OCI-LY7 (cell line): ENCODE data around the gene RNF208. TPM values are rescaled to one million over a fixed set of nuclear protein-coding genes. Genes with fewer than 3 reads are reported as not detected.

ENCODE experiments used
- BruUV-seq: library from RNA; stranded (reverse); fragments of 400-500 nt; replicated peaks from 2 replicates; lab custom pipeline; 2021; lab: Mats Ljungman, UMichigan
- CTCF ChIA-PET: fragments of 300-600 bp; sonication (Branson Sonifier 250); formaldehyde crosslinking; loops from one replicate; lab custom pipeline; 2022; ENCODE audit warnings: antibody characterized with exemption; ENCODE audit not compliant: unreplicated experiment; lab: Charles Lee
- POLR2A ChIA-PET: fragments of 300-600 bp; sonication (Branson Sonifier 250); formaldehyde crosslinking; loops from one replicate; lab custom pipeline; 2022; ENCODE audit warnings: antibody characterized with exemption; lab: Charles Lee
- DNase-seq: peaks from one replicate; pipeline ENCODE4 v3.0.0-alpha.2; 2015; ENCODE audit warnings: low spot score
- H2AFZ ChIP-seq: fragments of 200-600 bp; sonication (generic), shearing (Covaris generic); 2 replicates; pipeline ENCODE4 v1.6.1; 2014; ENCODE audit warnings: mild to moderate bottlenecking, antibody characterized with exemption, low read length, moderate library complexity
- H3K27ac ChIP-seq: fragments of 200-600 bp; sonication (generic); 2 replicates; pipeline ENCODE4 v1.5.1; 2014; ENCODE audit warnings: mixed run types, low read depth, mild to moderate bottlenecking, moderate library complexity, low read length, inconsistent platforms; ENCODE audit not compliant: poor library complexity, severe bottlenecking
- H3K36me3 ChIP-seq: fragments of 200-600 bp; sonication (generic); 2 replicates; pipeline ENCODE4 v1.6.1; 2014; ENCODE audit warnings: mild to moderate bottlenecking, antibody characterized with exemption, low read length, moderate library complexity, mixed read lengths; ENCODE audit not compliant: insufficient read depth
- H3K4me1 ChIP-seq: fragments of 200-600 bp; sonication (generic); 2 replicates; pipeline ENCODE4 v1.5.1; 2014; ENCODE audit warnings: mild to moderate bottlenecking, low read length; ENCODE audit not compliant: insufficient read depth, poor library complexity, severe bottlenecking
- H3K4me2 ChIP-seq: fragments of 200-600 bp; sonication (generic); 2 replicates; pipeline ENCODE4 v1.6.1; 2014; ENCODE audit warnings: mild to moderate bottlenecking, low read length
- H3K4me3 ChIP-seq: fragments of 200-600 bp; sonication (generic); 2 replicates; pipeline ENCODE4 v1.5.1; 2014; ENCODE audit warnings: mild to moderate bottlenecking, low read depth, low read length; ENCODE audit not compliant: poor library complexity, severe bottlenecking
- H3K79me2 ChIP-seq: fragments of 200-600 bp; sonication (generic); 2 replicates; pipeline ENCODE4 v1.6.1; 2016; ENCODE audit warnings: low read depth, mild to moderate bottlenecking, low read length, moderate library complexity, mixed read lengths; ENCODE audit not compliant: insufficient read depth
- H3K9me2 ChIP-seq: fragments of 200-600 bp; sonication (generic); 2 replicates; pipeline ENCODE4 v1.6.1; 2016; ENCODE audit warnings: mild to moderate bottlenecking, low read length, mixed read lengths; ENCODE audit not compliant: insufficient read depth
- H3K9me3 ChIP-seq: fragments of 200-600 bp; sonication (generic); 2 replicates; pipeline ENCODE4 v1.6.1; 2014; ENCODE audit warnings: mild to moderate bottlenecking, mixed run types, low read length, mixed read lengths
- H4K20me1 ChIP-seq: fragments of 200-600 bp; sonication (generic); 2 replicates; pipeline ENCODE4 v1.6.1; 2014; ENCODE audit warnings: mild to moderate bottlenecking, antibody characterized with exemption, low read length, moderate library complexity, mixed read lengths; ENCODE audit not compliant: insufficient read depth
- EZH2phosphoT487 ChIP-seq: fragments of 200-600 bp; sonication (generic); IDR thresholded peaks from 2 replicates; pipeline ENCODE4 v1.6.1; 2018; ENCODE audit warnings: low read depth, borderline replicate concordance, mild to moderate bottlenecking, mixed run types, antibody characterized with exemption, low read length, moderate library complexity, mixed read lengths
- intact Hi-C: fragments of 100-400 bp; cut with micrococcal nuclease; formaldehyde crosslinking; loops from one replicate; pipeline ENCODE4 v1.10.0; 2022; ENCODE audit not compliant: unreplicated experiment
- total RNA-seq, 2 experiments: library from RNA; depleted of rRNA in 1 of 2; stranded (reverse); fragments of >200 nt in 1 of 2; shearing (Covaris generic) in 1 of 2; gene quantifications; 2 replicates each; pipeline ENCODE4 v1.2.3, GENCODE V29; 2014 to 2022
- TF ChIP-seq, protein P1 (sequence below): fragments of 200-600 bp; sonication (generic); conservative IDR thresholded peaks from 2 replicates; pipeline ENCODE4 v1.5.1; 2014; ENCODE audit warnings: mild to moderate bottlenecking, antibody characterized with exemption, low read length, moderate library complexity, mixed read lengths

Gene RNF208
- total RNA-seq, 2 experiments from 2014 or later = 0.47 to 5.5 TPM

DNA sequence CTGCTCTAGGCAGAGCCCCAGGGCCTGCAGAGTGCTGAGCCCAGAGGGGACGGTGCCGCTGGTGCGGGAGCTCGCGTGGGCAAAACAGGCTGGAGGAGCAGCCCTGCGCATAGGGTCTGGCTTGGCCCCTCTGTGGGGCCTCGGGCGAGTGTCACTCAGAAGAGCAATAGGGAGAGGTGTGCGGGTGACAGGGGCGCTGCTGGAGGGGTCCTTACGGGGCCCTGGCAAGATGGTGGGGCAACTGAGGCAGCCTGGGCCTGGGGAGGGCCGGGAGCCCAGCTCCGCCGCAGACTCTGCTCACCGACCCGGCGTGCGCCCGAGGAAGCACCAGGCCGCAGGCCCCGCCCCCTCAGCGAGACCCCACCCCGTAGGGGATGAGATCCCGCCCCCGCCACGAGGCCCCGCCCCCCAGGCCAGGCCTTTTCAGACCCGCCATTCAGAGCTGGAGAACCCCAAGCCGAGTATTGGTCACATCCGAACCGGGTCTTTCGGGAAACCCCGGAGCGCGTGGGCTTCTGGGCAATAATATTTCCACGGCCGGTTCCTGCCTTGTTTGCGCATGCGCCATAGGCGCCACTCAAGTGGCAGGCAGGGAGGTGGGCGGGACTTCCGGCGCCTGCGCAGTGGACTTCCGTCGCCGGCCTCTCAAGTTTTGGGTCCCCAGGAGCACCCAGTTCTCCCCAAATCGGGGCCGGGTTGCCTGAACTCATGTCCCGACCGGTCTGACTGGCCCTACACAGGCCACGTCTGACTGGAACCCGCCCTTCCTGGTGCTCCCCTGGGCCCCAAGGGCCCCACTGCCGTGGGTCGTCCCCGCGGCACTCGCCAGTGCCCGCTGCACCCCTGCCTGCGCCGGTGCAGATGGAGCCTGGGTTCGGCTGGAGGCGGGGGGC, 1.3 kb upstream of the RNF208 start:
- peak overlapping the region; percentile 53 for H2AFZ ChIP-seq
- POLR2A ChIA-PET = interaction anchor here (0.6 to 1.6 kb wide), 9 partner anchors 16 to 220 kb away, joined by 3 to 5 read pairs (median 3); partner anchors contain the start of genes SSNA1 and TUBB4B
- BruUV-seq = no TSS peak
- H4K20me1 ChIP-seq = no peaks in the 10 kb centered on the region
- TF ChIP-seq EZH2phosphoT487 = no peak
- TF ChIP-seq, protein P1, sequence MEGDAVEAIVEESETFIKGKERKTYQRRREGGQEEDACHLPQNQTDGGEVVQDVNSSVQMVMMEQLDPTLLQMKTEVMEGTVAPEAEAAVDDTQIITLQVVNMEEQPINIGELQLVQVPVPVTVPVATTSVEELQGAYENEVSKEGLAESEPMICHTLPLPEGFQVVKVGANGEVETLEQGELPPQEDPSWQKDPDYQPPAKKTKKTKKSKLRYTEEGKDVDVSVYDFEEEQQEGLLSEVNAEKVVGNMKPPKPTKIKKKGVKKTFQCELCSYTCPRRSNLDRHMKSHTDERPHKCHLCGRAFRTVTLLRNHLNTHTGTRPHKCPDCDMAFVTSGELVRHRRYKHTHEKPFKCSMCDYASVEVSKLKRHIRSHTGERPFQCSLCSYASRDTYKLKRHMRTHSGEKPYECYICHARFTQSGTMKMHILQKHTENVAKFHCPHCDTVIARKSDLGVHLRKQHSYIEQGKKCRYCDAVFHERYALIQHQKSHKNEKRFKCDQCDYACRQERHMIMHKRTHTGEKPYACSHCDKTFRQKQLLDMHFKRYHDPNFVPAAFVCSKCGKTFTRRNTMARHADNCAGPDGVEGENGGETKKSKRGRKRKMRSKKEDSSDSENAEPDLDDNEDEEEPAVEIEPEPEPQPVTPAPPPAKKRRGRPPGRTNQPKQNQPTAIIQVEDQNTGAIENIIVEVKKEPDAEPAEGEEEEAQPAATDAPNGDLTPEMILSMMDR = no peak
- H3K79me2 ChIP-seq = no peaks in the 10 kb centered on the region
- peak overlapping the region; percentile 98 for H3K4me2 ChIP-seq
- peak; percentile 100 for DNase-seq
- H3K27ac ChIP-seq = peak overlapping the region; percentile 65
- H3K4me3 ChIP-seq = peak overlapping the region; percentile 91
- intact Hi-C loops = loop anchor here (1.0 to 2.0 kb wide), 5 partner anchors 23 to 177 kb away; partner anchors contain the start of genes ANAPC2, NPDC1, SSNA1 and TPRN
- H3K9me2 ChIP-seq = no peaks in the 10 kb centered on the region
- peaks cover 8% of the 10 kb centered on the region; the same call in 1 of the 2 replicates for H3K36me3 ChIP-seq
- CTCF ChIA-PET = interaction anchor here (0.6 kb wide), 2 partner anchors 28 to 447 kb away, joined by 5 to 7 read pairs; no protein-coding TSS in a partner anchor
- H3K9me3 ChIP-seq = no peaks in the 10 kb centered on the region
- peaks cover 26% of the 10 kb centered on the region for H3K4me1 ChIP-seq

DNA sequence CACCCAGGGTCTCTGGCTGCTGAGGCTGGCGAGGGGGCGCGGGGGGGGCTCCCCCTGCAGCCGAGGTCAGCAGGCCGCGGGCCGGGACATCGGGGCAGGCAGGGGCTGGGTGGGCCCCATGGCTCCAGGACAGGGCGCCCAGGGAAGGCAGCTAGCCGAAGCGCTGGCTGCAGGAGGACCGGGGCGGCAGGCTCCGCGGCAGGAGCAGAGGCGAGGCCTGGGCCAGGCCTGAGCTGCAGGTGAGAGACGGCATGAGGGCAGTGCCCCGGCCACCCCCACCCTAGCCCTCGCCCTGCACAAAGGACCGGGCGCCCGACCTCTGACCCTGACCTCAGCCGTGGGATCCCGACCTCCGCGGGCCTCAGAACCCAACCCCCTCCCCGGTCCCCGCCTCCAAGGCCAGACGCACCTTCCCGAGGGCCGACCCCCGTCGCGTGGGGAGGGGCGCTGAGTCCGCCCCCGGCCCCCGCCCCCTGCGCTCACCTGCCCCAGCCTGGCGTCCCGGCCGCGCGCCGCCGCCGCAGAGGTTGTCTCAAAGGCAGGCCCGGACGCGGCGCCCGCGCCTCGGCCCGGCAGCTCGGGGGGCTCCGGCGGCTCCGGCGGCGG, 431 bp downstream of the RNF208 start:
- peak overlapping the region; percentile 55 for H3K4me2 ChIP-seq

More for the DNA sequence above, 431 bp downstream of the RNF208 start:
- no peak overlapping the region for H2AFZ ChIP-seq
- H3K9me3 ChIP-seq = no peaks in the 10 kb centered on the region
- no peaks in the 10 kb centered on the region for H3K9me2 ChIP-seq
- H3K27ac ChIP-seq = no peak overlapping the region
- BruUV-seq = no TSS peak
- CTCF ChIA-PET = no interaction called here
- no peaks in the 10 kb centered on the region for H4K20me1 ChIP-seq
- intact Hi-C loops = loop anchor here (2.0 kb wide), 2 partner anchors 21 to 33 kb away; partner anchors contain the start of genes ANAPC2, SSNA1 and TPRN
- H3K4me3 ChIP-seq = peak overlapping the region; percentile 30
- no peak for DNase-seq
- H3K36me3 ChIP-seq = peaks cover 21% of the 10 kb centered on the region; the same call in 1 of the 2 replicates
- POLR2A ChIA-PET = no interaction called here
- no peaks in the 10 kb centered on the region for H3K79me2 ChIP-seq
- TF ChIP-seq, protein P1 = no peak
- no peak for TF ChIP-seq EZH2phosphoT487
- H3K4me1 ChIP-seq = peaks cover 23% of the 10 kb centered on the region
